Progenitor cell of endocrine pancreas (in vitro differentiated cells): ENCODE data around the gene LBHD1. TPM values are rescaled to one million over a fixed set of nuclear protein-coding genes. Genes with fewer than 3 reads are reported as not detected.
"Not testable (repeated sequence)": the region's sequence is repeated elsewhere in the genome, so short reads cannot be mapped to it uniquely, and the experiment has no call there.

ENCODE experiments used
- DNase-seq: peaks from one replicate; pipeline ENCODE4 v3.0.0; 2021; ENCODE audit warnings: low spot score; ENCODE audit not compliant: unreplicated experiment
- H3K27ac Mint-ChIP-seq: 2 replicates; pipeline ENCODE4 v1.8.0; 2021; ENCODE audit warnings: mild to moderate bottlenecking, moderate library complexity, mixed read lengths
- H3K27me3 Mint-ChIP-seq: 2 replicates; pipeline ENCODE4 v1.8.0; 2021; ENCODE audit warnings: mixed read lengths
- H3K36me3 Mint-ChIP-seq: 2 replicates; pipeline ENCODE4 v1.8.0; 2022; ENCODE audit warnings: mixed read lengths; ENCODE audit not compliant: insufficient read depth
- H3K4me1 Mint-ChIP-seq: 2 replicates; pipeline ENCODE4 v1.8.0; 2021; ENCODE audit warnings: low read depth, mixed read lengths
- H3K4me3 Mint-ChIP-seq: 2 replicates; pipeline ENCODE4 v1.8.0; 2021; ENCODE audit warnings: low read depth, mild to moderate bottlenecking, moderate library complexity, mixed read lengths
- H3K9me3 Mint-ChIP-seq: 2 replicates; pipeline ENCODE4 v1.8.0; 2021; ENCODE audit warnings: low read depth, mixed read lengths
- CTCF ChIP-seq: fragments of 200-600 bp; sonication (generic); IDR thresholded peaks from one replicate; pipeline ENCODE4 v1.5.0; 2021; ENCODE audit warnings: antibody characterized with exemption, mild to moderate bottlenecking; ENCODE audit not compliant: unreplicated experiment
- total RNA-seq: library from RNA; stranded (reverse); gene quantifications from 2 replicates; pipeline ENCODE4 v1.2.1, GENCODE V29; 2021

Gene LBHD1
- total RNA-seq, 1 donor from 2014 or later: 9.3 TPM

GRCh38 chr11:62678770-62679696, 7.0 kb upstream of the LBHD1 start, which contains the start of gene UBXN1:
Gene UBXN1 (minus strand): TSS chr11:62679073. CDS start chr11:62678923, 150 bp downstream.
- Mint-ChIP-seq H3K4me3 (peak within 1 kb of the TSS; percentile 86), H3K9me3 (no peaks in the 10 kb centered on the region), H3K4me1 (peaks cover 12% of the 10 kb centered on the region), H3K36me3 (peaks cover 10% of the 10 kb centered on the region), H3K27ac (peak within 1 kb of the TSS; percentile 92), H3K27me3 (no peaks in the 10 kb centered on the region)
- no peak for TF ChIP-seq CTCF
- peak; percentile 51 for DNase-seq

DNA sequence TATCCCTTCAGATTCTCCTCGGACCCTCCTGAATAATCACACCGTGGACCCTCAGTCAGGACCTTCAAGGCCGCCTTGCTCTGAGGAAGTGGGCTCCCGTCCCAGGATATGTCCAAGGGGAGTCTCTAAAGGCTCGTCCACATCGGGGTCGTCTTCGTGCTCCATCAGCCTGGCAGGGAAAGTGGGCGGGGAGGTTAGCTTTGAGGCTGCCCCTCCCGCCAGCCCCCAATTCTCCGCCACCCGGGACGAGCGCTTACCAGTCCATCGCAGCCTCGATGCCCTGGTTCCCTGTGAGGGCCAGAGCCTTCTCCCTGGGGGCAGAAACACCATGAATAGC, 6.3 kb upstream of the LBHD1 start:
- TF ChIP-seq CTCF: no peak
- H3K4me3 Mint-ChIP-seq: peak overlapping the region; percentile 86
- peaks cover 12% of the 10 kb centered on the region for H3K36me3 Mint-ChIP-seq
- no peak for DNase-seq
- peak overlapping the region; percentile 92 for H3K27ac Mint-ChIP-seq
- H3K27me3 Mint-ChIP-seq: no peaks in the 10 kb centered on the region
- peaks cover 12% of the 10 kb centered on the region for H3K4me1 Mint-ChIP-seq
- H3K9me3 Mint-ChIP-seq: no peaks in the 10 kb centered on the region

DNA sequence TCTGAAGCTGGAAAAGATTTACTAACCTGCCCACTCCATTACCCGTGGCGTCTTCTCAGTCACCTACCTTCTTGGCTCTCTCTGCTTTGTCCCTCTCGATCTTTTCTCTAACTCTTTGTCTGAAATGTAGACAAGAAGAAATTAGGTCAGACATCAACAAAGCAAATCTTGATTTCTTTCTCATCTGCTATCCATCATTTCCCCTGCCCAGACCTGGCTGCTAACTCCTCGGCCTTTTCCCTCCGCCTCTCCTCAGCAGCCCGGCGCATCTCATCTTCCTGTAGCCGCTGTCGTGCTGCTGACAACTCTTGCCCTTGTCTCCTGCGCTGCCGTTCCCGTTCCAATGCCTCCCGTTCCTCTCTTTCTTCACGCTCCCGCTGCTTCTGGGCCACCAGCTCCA, 5.6 kb upstream of the LBHD1 start:
- Mint-ChIP-seq H3K36me3 (peaks cover 12% of the 10 kb centered on the region), H3K27me3 (no peaks in the 10 kb centered on the region), H3K4me1 (peaks cover 12% of the 10 kb centered on the region), H3K9me3 (no peaks in the 10 kb centered on the region), H3K27ac (peak overlapping the region; percentile 86), H3K4me3 (peak overlapping the region; percentile 86)
- no peak for DNase-seq
- TF ChIP-seq CTCF: no peak

GRCh38 chr11:62677156-62677555, 5.1 kb upstream of the LBHD1 start:
- no peaks in the 10 kb centered on the region for H3K27me3 Mint-ChIP-seq
- DNase-seq: no peak
- no peak for TF ChIP-seq CTCF
- H3K36me3 Mint-ChIP-seq: peaks cover 12% of the 10 kb centered on the region
- H3K9me3 Mint-ChIP-seq: no peaks in the 10 kb centered on the region
- peaks cover 16% of the 10 kb centered on the region for H3K4me1 Mint-ChIP-seq
- H3K27ac Mint-ChIP-seq: no peak overlapping the region
- H3K4me3 Mint-ChIP-seq: peak overlapping the region; percentile 86

GRCh38 chr11:62676698-62677097, 4.6 kb upstream of the LBHD1 start:
- Mint-ChIP-seq H3K27me3 (no peaks in the 10 kb centered on the region), H3K27ac (peak overlapping the region; percentile 20), H3K4me3 (peak overlapping the region; percentile 86), H3K9me3 (no peaks in the 10 kb centered on the region), H3K4me1 (peaks cover 17% of the 10 kb centered on the region), H3K36me3 (peaks cover 12% of the 10 kb centered on the region)
- TF ChIP-seq CTCF: no peak
- no peak for DNase-seq

DNA sequence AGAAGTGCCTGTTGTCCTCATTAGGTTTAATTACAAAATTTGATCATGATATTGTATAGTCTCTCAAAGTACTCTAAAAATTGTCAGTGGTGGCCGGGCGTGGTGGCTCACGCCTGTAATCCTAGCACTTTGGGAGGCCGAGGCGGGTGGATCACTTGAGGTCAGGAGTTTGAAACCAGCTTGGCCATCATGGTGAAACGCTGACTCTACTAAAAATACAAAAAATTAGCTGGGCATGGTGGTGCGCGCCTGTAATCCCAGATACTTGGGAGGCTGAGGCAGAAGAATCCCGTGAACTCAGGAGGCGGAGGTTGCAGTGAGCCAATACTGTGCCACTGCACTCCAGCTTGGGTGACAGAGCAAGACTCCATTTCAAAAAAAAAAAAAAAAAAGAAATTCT, 3.3 kb upstream of the LBHD1 start:
- H3K36me3 Mint-ChIP-seq: peaks cover 12% of the 10 kb centered on the region
- DNase-seq, H3K4me3 Mint-ChIP-seq, H3K27me3 Mint-ChIP-seq, H3K27ac Mint-ChIP-seq, H3K9me3 Mint-ChIP-seq: not testable (repeated sequence)
- H3K4me1 Mint-ChIP-seq: peaks cover 22% of the 10 kb centered on the region
